Osteocyte (in vitro differentiated cells): Measurements from ENCODE around the gene WBP1L. TPM values are rescaled to one million over a fixed set of nuclear protein-coding genes. Genes with fewer than 3 reads are reported as not detected.

ENCODE experiments used
- DNase-seq: peaks from one replicate; pipeline ENCODE4 v3.0.0; 2021; ENCODE audit warnings: mixed read lengths; ENCODE audit not compliant: unreplicated experiment; ENCODE audit errors: extremely low spot score
- H3K27ac Mint-ChIP-seq: one replicate; pipeline ENCODE4 v1.8.0; 2021; ENCODE audit warnings: mild to moderate bottlenecking, mixed read lengths; ENCODE audit not compliant: unreplicated experiment
- H3K27me3 Mint-ChIP-seq: one replicate; pipeline ENCODE4 v1.8.0; 2021; ENCODE audit warnings: mixed read lengths; ENCODE audit not compliant: unreplicated experiment
- H3K36me3 Mint-ChIP-seq: one replicate; pipeline ENCODE4 v1.8.0; 2021; ENCODE audit warnings: mixed read lengths; ENCODE audit not compliant: unreplicated experiment
- H3K4me1 Mint-ChIP-seq: one replicate; pipeline ENCODE4 v1.8.0; 2021; ENCODE audit warnings: mixed read lengths; ENCODE audit not compliant: unreplicated experiment
- H3K4me3 Mint-ChIP-seq: one replicate; pipeline ENCODE4 v1.8.0; 2021; ENCODE audit warnings: mild to moderate bottlenecking, moderate library complexity, mixed read lengths; ENCODE audit not compliant: unreplicated experiment
- H3K9me3 Mint-ChIP-seq: one replicate; pipeline ENCODE4 v1.8.0; 2021; ENCODE audit warnings: mixed read lengths; ENCODE audit not compliant: unreplicated experiment
- CTCF ChIP-seq: fragments of 200-600 bp; sonication (generic); IDR thresholded peaks from 2 replicates; pipeline ENCODE4 v1.5.0; 2021; ENCODE audit warnings: antibody characterized with exemption, mild to moderate bottlenecking, moderate library complexity
- total RNA-seq: library from RNA; stranded (reverse); gene quantifications from 2 replicates; pipeline ENCODE4 v1.2.1, GENCODE V29; 2021

The WBP1L gene
- total RNA-seq, 1 donor from 2014 or later: 66.7 TPM

GRCh38 chr10:102763037-102763607 lies 19.4 kb downstream of the WBP1L start:
- peaks cover 69% of the 10 kb centered on the region for H3K4me1 Mint-ChIP-seq
- peaks cover 14% of the 10 kb centered on the region for H3K36me3 Mint-ChIP-seq
- no peaks in the 10 kb centered on the region for H3K27me3 Mint-ChIP-seq
- DNase-seq: no peak
- H3K9me3 Mint-ChIP-seq: no peaks in the 10 kb centered on the region
- no peak overlapping the region for H3K27ac Mint-ChIP-seq
- no peak for TF ChIP-seq CTCF
- H3K4me3 Mint-ChIP-seq: no peak overlapping the region

GRCh38 chr10:102764470-102765161 lies 20.9 kb downstream of the WBP1L start:
- TF ChIP-seq CTCF: no peak
- no peak for DNase-seq
- Mint-ChIP-seq H3K4me1 (peaks cover 69% of the 10 kb centered on the region), H3K9me3 (no peaks in the 10 kb centered on the region), H3K4me3 (no peak overlapping the region), H3K27me3 (no peaks in the 10 kb centered on the region), H3K36me3 (peaks cover 7% of the 10 kb centered on the region), H3K27ac (peak overlapping the region; percentile 82)

GRCh38 chr10:102765336-102765735 lies 21.6 kb downstream of the WBP1L start:
- no peaks in the 10 kb centered on the region for H3K9me3 Mint-ChIP-seq
- H3K36me3 Mint-ChIP-seq: peaks cover 7% of the 10 kb centered on the region
- no peak for TF ChIP-seq CTCF
- H3K27ac Mint-ChIP-seq: peak overlapping the region; percentile 82
- no peak overlapping the region for H3K4me3 Mint-ChIP-seq
- no peak for DNase-seq
- H3K27me3 Mint-ChIP-seq: no peaks in the 10 kb centered on the region
- peaks cover 76% of the 10 kb centered on the region for H3K4me1 Mint-ChIP-seq

DNA sequence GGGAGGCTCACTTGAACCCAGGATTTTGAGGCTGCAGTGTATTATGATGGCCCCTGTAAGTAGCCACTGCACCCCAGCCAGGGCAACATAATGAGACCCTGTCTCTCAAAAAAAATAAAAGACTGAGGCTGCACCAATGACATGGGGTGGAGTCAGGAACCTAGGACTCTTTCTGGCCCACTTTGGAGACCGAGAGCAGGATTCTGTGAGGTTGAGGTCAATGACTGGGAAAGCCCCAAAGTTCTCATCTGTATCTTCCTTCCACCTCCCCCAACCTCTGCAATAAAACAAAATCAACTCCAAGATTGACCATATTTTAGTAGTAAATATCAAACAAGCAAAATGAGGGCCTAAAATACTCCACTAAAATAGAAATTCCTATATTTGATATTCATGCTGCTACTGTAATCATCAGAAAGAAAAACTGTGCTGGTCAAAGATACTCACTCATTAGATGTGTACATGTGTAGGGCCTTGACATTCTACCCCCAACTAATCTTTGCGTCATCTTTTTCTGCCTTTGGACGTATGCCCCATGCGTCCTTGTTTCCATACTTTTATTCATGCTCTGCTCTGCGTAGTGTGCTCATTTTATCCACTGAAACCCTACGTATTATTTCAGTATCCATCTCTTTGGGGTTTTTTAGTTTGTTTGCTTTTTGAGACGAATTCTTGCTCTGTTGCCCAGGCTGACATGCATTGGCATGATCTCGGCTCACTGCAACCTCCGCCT lies 23.8 kb downstream of the WBP1L start:
- no peak for TF ChIP-seq CTCF
- Mint-ChIP-seq H3K36me3 (peaks cover 7% of the 10 kb centered on the region), H3K4me1 (peaks cover 72% of the 10 kb centered on the region), H3K27ac (peak overlapping the region; percentile 73), H3K9me3 (no peaks in the 10 kb centered on the region), H3K4me3 (no peak overlapping the region), H3K27me3 (no peaks in the 10 kb centered on the region)
- DNase-seq: no peak
